Neural cell (in vitro differentiated cells): Measurements from ENCODE around the gene CCDC159. TPM values are rescaled to one million over a fixed set of nuclear protein-coding genes. Genes with fewer than 3 reads are reported as not detected.
"Not testable (repeated sequence)": the region's sequence is repeated elsewhere in the genome, so short reads cannot be mapped to it uniquely, and the experiment has no call there.

Experiments used
- H2AFZ ChIP-seq: fragments of 200-600, 300-800 bp; sonication (generic), shearing (Covaris generic); 2 replicates; pipeline ENCODE4 v1.6.0; 2014; ENCODE audit warnings: low read depth, mild to moderate bottlenecking, antibody characterized with exemption, low read length, moderate library complexity
- H3F3A ChIP-seq: fragments of 200-600 bp; shearing (Covaris generic); 2 replicates; pipeline ENCODE4 v1.6.1; 2016; ENCODE audit warnings: mild to moderate bottlenecking, moderate library complexity, mixed read lengths, antibody characterized with exemption, low read length; ENCODE audit not compliant: insufficient read depth, poor library complexity, severe bottlenecking
- H3K27ac ChIP-seq: fragments of 200-600, 300-800 bp; sonication (generic), shearing (Covaris generic); 2 replicates; pipeline ENCODE4 v1.5.1; 2014; ENCODE audit warnings: mild to moderate bottlenecking, low read length, moderate library complexity
- H3K27me3 ChIP-seq: fragments of 300-800, 200-600 bp; sonication (generic), shearing (Covaris generic); 2 replicates; pipeline ENCODE4 v1.6.0; 2014; ENCODE audit warnings: mild to moderate bottlenecking, low read depth, low read length, moderate library complexity; ENCODE audit not compliant: insufficient read depth
- H3K36me3 ChIP-seq: fragments of 300-800, 200-600 bp; sonication (generic), shearing (Covaris generic); 2 replicates; pipeline ENCODE4 v1.5.1; 2014; ENCODE audit warnings: mild to moderate bottlenecking, antibody characterized with exemption, low read length, moderate library complexity; ENCODE audit not compliant: insufficient read depth
- H3K4me2 ChIP-seq: fragments of 300-800, 200-600 bp; sonication (generic), shearing (Covaris generic); 2 replicates; pipeline ENCODE4 v1.6.0; 2014; ENCODE audit warnings: mild to moderate bottlenecking, low read length
- H3K4me3 ChIP-seq: fragments of 300-800, 200-600 bp; sonication (generic), shearing (Covaris generic); 2 replicates; pipeline ENCODE4 v1.5.1; 2014; ENCODE audit warnings: mild to moderate bottlenecking, low read length, moderate library complexity
- H3K79me2 ChIP-seq: fragments of 200-600 bp; shearing (Covaris generic); replicated peaks from 2 replicates; pipeline ENCODE4 v1.6.0; 2014; ENCODE audit warnings: mild to moderate bottlenecking, low read length, moderate library complexity; ENCODE audit not compliant: insufficient read depth
- H3K9ac ChIP-seq: fragments of 300-800, 200-600 bp; sonication (generic), shearing (Covaris generic); 2 replicates; pipeline ENCODE4 v1.6.1; 2016; ENCODE audit warnings: mild to moderate bottlenecking, low read length, mixed read lengths
- H3K9me2 ChIP-seq: fragments of 200-600 bp; shearing (Covaris generic); 2 replicates; pipeline ENCODE4 v1.6.1; 2016; ENCODE audit warnings: mild to moderate bottlenecking, low read length, mixed read lengths; ENCODE audit not compliant: insufficient read depth
- H3K9me3 ChIP-seq: fragments of 200-600, 300-800 bp; sonication (generic), shearing (Covaris generic); 2 replicates; pipeline ENCODE4 v1.6.1; 2016; ENCODE audit warnings: mild to moderate bottlenecking, mixed run types, low read length, moderate library complexity, mixed read lengths
- H4K20me1 ChIP-seq: fragments of 200-600 bp; shearing (Covaris generic); 2 replicates; pipeline ENCODE4 v1.6.1; 2016; ENCODE audit warnings: mild to moderate bottlenecking, mixed run types; ENCODE audit not compliant: insufficient read depth
- EP300 ChIP-seq: fragments of 450-650 bp; conservative IDR thresholded peaks from 2 replicates; pipeline ENCODE4 v1.6.1; 2014; ENCODE audit warnings: antibody characterized with exemption, mild to moderate bottlenecking, moderate library complexity; ENCODE audit not compliant: poor library complexity, severe bottlenecking
- EZH2 ChIP-seq: fragments of 200-600, 300-800 bp; shearing (Covaris generic), sonication (generic); IDR thresholded peaks from 2 replicates; pipeline ENCODE4 v1.6.1; 2014; ENCODE audit warnings: antibody characterized with exemption, low read length, borderline replicate concordance, mild to moderate bottlenecking; ENCODE audit not compliant: insufficient read depth, poor library complexity, severe bottlenecking
- MXI1 ChIP-seq: fragments of 450-650 bp; conservative IDR thresholded peaks from 2 replicates; pipeline ENCODE4 v1.6.1; 2014; ENCODE audit warnings: antibody characterized with exemption, mild to moderate bottlenecking; ENCODE audit not compliant: poor library complexity, severe bottlenecking
- POLR2AphosphoS5 ChIP-seq: IDR thresholded peaks from 2 replicates; pipeline ENCODE4 v1.6.1; 2012
- RAD21 ChIP-seq: fragments of 450-650 bp; conservative IDR thresholded peaks from 2 replicates; pipeline ENCODE4 v1.6.1; 2014; ENCODE audit warnings: antibody characterized with exemption, mild to moderate bottlenecking, moderate library complexity
- SMC3 ChIP-seq: fragments of 450-650 bp; conservative IDR thresholded peaks from 2 replicates; pipeline ENCODE4 v1.6.1; 2014; ENCODE audit warnings: antibody characterized with exemption, mild to moderate bottlenecking, moderate library complexity; ENCODE audit not compliant: poor library complexity
- TAF1 ChIP-seq: IDR thresholded peaks from 2 replicates; pipeline ENCODE4 v1.6.1; 2012; ENCODE audit warnings: low read depth
- polyA plus RNA-seq: library from polyadenylated mRNA; depleted of rRNA; stranded (reverse); fragments of >200 nt; gene quantifications from 2 replicates; pipeline ENCODE4 v1.2.3, GENCODE V29; 2014
- TF ChIP-seq, protein P1 (sequence below): fragments of 450-650 bp; IDR thresholded peaks from 2 replicates; pipeline ENCODE4 v1.5.1; 2014; ENCODE audit warnings: antibody characterized with exemption, mild to moderate bottlenecking, moderate library complexity; ENCODE audit not compliant: poor library complexity, severe bottlenecking
- TF ChIP-seq, protein P2 (sequence below): IDR thresholded peaks from 2 replicates; pipeline ENCODE4 v1.6.1; 2012; ENCODE audit warnings: borderline replicate concordance

The CCDC159 gene
- polyA plus RNA-seq, 1 donor from 2014 or later, result 2.4 TPM

DNA sequence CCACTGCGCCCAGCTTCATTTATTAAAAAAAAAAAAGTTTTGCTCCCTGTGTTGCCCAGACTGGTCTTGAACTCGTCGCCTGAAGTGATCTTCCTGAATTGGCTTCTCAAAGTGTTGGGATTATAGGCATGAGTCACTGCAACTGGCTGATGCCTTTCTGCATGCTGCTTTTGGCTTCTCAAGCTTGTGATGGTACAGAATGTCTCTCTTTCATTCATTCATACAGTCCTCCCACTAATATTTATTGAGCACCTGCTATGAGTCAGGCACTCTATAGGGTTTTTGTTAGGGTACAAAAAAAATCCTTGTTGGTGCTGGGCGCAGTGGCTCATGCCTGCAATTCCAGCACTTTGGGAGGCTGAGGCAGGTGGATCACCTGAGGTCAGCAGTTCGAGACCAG lies 41.4 kb upstream of the CCDC159 start:
- Histone ChIP-seq H3K4me2 (no peak overlapping the region), H3K36me3 (no peaks in the 10 kb centered on the region), H2AFZ (no peak overlapping the region), H3F3A (no peaks in the 10 kb centered on the region), H3K4me3 (no peak overlapping the region), H3K27me3 (no peaks in the 10 kb centered on the region), H3K27ac (no peak overlapping the region), H3K79me2 (no peaks in the 10 kb centered on the region), H3K9ac (no peak overlapping the region), H4K20me1 (no peaks in the 10 kb centered on the region), H3K9me3 (no peaks in the 10 kb centered on the region), H3K9me2 (no peaks in the 10 kb centered on the region)
- TF ChIP-seq, protein P1, sequence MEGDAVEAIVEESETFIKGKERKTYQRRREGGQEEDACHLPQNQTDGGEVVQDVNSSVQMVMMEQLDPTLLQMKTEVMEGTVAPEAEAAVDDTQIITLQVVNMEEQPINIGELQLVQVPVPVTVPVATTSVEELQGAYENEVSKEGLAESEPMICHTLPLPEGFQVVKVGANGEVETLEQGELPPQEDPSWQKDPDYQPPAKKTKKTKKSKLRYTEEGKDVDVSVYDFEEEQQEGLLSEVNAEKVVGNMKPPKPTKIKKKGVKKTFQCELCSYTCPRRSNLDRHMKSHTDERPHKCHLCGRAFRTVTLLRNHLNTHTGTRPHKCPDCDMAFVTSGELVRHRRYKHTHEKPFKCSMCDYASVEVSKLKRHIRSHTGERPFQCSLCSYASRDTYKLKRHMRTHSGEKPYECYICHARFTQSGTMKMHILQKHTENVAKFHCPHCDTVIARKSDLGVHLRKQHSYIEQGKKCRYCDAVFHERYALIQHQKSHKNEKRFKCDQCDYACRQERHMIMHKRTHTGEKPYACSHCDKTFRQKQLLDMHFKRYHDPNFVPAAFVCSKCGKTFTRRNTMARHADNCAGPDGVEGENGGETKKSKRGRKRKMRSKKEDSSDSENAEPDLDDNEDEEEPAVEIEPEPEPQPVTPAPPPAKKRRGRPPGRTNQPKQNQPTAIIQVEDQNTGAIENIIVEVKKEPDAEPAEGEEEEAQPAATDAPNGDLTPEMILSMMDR, result no peak
- TF ChIP-seq MXI1 (no peak), RAD21 (no peak), TAF1 (no peak), SMC3 (no peak), POLR2AphosphoS5 (no peak), EP300 (no peak), EZH2 (no peak)
- TF ChIP-seq, protein P2, sequence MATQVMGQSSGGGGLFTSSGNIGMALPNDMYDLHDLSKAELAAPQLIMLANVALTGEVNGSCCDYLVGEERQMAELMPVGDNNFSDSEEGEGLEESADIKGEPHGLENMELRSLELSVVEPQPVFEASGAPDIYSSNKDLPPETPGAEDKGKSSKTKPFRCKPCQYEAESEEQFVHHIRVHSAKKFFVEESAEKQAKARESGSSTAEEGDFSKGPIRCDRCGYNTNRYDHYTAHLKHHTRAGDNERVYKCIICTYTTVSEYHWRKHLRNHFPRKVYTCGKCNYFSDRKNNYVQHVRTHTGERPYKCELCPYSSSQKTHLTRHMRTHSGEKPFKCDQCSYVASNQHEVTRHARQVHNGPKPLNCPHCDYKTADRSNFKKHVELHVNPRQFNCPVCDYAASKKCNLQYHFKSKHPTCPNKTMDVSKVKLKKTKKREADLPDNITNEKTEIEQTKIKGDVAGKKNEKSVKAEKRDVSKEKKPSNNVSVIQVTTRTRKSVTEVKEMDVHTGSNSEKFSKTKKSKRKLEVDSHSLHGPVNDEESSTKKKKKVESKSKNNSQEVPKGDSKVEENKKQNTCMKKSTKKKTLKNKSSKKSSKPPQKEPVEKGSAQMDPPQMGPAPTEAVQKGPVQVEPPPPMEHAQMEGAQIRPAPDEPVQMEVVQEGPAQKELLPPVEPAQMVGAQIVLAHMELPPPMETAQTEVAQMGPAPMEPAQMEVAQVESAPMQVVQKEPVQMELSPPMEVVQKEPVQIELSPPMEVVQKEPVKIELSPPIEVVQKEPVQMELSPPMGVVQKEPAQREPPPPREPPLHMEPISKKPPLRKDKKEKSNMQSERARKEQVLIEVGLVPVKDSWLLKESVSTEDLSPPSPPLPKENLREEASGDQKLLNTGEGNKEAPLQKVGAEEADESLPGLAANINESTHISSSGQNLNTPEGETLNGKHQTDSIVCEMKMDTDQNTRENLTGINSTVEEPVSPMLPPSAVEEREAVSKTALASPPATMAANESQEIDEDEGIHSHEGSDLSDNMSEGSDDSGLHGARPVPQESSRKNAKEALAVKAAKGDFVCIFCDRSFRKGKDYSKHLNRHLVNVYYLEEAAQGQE, result no peak

DNA sequence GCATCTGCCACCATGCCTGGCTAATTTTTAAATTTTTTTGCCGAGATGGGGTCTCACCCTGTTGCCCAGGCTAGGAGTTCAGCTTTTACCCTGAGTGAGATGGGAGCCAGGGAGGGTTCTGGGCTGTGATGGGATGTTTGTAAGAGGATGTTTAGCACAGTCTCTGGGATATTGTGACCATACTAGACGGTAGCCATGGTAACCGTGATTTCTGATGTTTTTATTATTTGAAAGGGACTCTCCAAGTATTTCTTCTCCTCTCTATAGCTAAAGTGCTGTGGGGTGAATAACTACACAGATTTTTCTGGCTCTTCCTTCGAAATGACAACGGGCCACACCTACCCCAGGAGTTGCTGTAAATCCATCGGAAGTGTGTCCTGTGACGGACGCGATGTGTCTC lies 40.0 kb upstream of the CCDC159 start:
- no peak overlapping the region for H3K9ac ChIP-seq
- no peak overlapping the region for H3K4me3 ChIP-seq
- no peaks in the 10 kb centered on the region for H3K79me2 ChIP-seq
- H4K20me1 ChIP-seq, result no peaks in the 10 kb centered on the region
- H3K27ac ChIP-seq, result no peak overlapping the region
- H3F3A ChIP-seq, result no peaks in the 10 kb centered on the region
- H3K36me3 ChIP-seq, result no peaks in the 10 kb centered on the region
- H3K27me3 ChIP-seq, result no peaks in the 10 kb centered on the region
- no peak overlapping the region for H3K4me2 ChIP-seq
- no peak for TF ChIP-seq SMC3
- no peaks in the 10 kb centered on the region for H3K9me3 ChIP-seq
- no peaks in the 10 kb centered on the region for H3K9me2 ChIP-seq
- no peak overlapping the region for H2AFZ ChIP-seq

DNA sequence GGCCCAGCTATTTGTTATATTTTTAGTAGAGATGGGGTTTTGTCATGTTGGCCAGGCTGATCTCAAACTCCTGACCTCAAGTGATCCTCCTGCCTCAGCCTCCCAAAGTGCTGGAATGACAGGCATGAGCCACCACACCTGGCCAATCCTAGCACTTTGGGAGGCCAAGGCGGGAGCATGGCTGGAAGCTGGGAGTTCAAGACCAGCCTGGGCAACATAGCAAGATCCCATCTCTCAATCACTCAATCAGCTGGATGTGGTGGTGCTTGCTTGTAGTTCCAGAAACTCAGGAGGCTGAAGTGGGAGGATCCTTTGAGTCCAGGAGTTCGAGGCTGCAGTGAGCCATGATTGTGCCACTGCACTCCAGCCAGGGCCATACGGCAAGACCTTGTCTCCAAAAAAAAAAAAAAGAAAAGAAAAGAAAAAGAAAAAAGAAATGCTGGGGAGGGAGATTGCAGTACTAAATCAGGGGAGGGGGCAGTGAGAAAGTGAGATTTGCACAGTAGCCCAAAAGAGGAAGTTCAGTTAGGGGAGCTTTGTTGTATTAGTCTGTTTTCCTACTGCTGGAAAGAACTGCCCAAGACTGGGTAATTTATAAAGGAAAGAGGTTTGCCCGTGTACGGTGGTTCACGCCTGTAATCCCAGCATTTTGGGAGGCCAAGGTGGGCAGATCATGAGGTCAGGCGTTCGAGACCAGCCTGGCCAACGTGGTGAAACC lies 25.9 kb upstream of the CCDC159 start:
- not testable (repeated sequence) for H3K79me2 ChIP-seq, H3F3A ChIP-seq, H3K9me2 ChIP-seq, H3K9ac ChIP-seq, H3K9me3 ChIP-seq, H3K4me3 ChIP-seq, H3K27me3 ChIP-seq, H3K27ac ChIP-seq, H3K36me3 ChIP-seq, H4K20me1 ChIP-seq, H3K4me2 ChIP-seq, H2AFZ ChIP-seq
